Loucy (cell line): ENCODE measurements around the gene PRKAG3.

Source experiments
- H2AFZ ChIP-seq: fragments of 200-600 bp; sonication (generic); 2 replicates; pipeline ENCODE4 v1.6.0; 2016; ENCODE audit warnings: antibody characterized with exemption, mild to moderate bottlenecking, low read length, moderate library complexity
- H3F3A ChIP-seq: fragments of 200-600 bp; 2 replicates; pipeline ENCODE4 v1.6.0; 2016; ENCODE audit warnings: antibody characterized with exemption, low read depth, mild to moderate bottlenecking
- H3K27me3 ChIP-seq: fragments of 200-600 bp; sonication (generic); 2 replicates; pipeline ENCODE4 v1.6.1; 2014; ENCODE audit warnings: low read length, mild to moderate bottlenecking; ENCODE audit not compliant: insufficient read depth, poor library complexity, severe bottlenecking
- H3K36me3 ChIP-seq: fragments of 200-600 bp; sonication (generic); 2 replicates; pipeline ENCODE4 v1.6.1; 2016; ENCODE audit warnings: low read length; ENCODE audit not compliant: insufficient read depth
- H3K4me1 ChIP-seq: fragments of 200-600 bp; sonication (generic); 2 replicates; pipeline ENCODE4 v1.5.1; 2014; ENCODE audit warnings: low read length, mild to moderate bottlenecking; ENCODE audit not compliant: insufficient read depth, poor library complexity, severe bottlenecking
- H3K4me2 ChIP-seq: fragments of 200-600 bp; sonication (generic); 2 replicates; pipeline ENCODE4 v1.6.0; 2014; ENCODE audit warnings: antibody characterized with exemption, low read length, low read depth, mild to moderate bottlenecking; ENCODE audit not compliant: poor library complexity, severe bottlenecking
- H3K4me3 ChIP-seq: fragments of 200-600 bp; sonication (generic); 2 replicates; pipeline ENCODE4 v1.5.1; 2014; ENCODE audit warnings: low read length, mild to moderate bottlenecking, mixed read lengths; ENCODE audit not compliant: poor library complexity, severe bottlenecking
- H3K79me2 ChIP-seq: fragments of 200-600 bp; sonication (generic); 2 replicates; pipeline ENCODE4 v1.6.1; 2014; ENCODE audit warnings: low read length; ENCODE audit not compliant: insufficient read depth
- H3K9ac ChIP-seq: fragments of 200-600 bp; sonication (generic); 2 replicates; pipeline ENCODE4 v1.6.0; 2014; ENCODE audit warnings: mild to moderate bottlenecking, low read depth, low read length, moderate library complexity; ENCODE audit not compliant: poor library complexity, severe bottlenecking
- H3K9me2 ChIP-seq: fragments of 200-600 bp; sonication (generic); replicated peaks from 2 replicates; pipeline ENCODE4 v1.6.1; 2016; ENCODE audit warnings: low read depth, low read length, mixed read lengths
- H3K9me3 ChIP-seq: fragments of 200-600 bp; sonication (generic); 2 replicates; pipeline ENCODE4 v1.6.1; 2014; ENCODE audit warnings: mild to moderate bottlenecking, antibody characterized with exemption, low read length, low read depth; ENCODE audit not compliant: insufficient read depth
- H4K20me1 ChIP-seq: fragments of 200-600 bp; sonication (generic); 2 replicates; pipeline ENCODE4 v1.6.0; 2014; ENCODE audit warnings: antibody characterized with exemption, low read length, mild to moderate bottlenecking; ENCODE audit not compliant: insufficient read depth, poor library complexity, severe bottlenecking
- EZH2phosphoT487 ChIP-seq: fragments of 200-600 bp; IDR thresholded peaks from 2 replicates; pipeline ENCODE4 v1.6.1; 2018; ENCODE audit warnings: antibody characterized with exemption, mild to moderate bottlenecking, moderate library complexity, borderline replicate concordance
- TF ChIP-seq, protein P1 (sequence below): fragments of 200-600 bp; sonication (generic); conservative IDR thresholded peaks from 2 replicates; pipeline ENCODE4 v1.5.1; 2014; ENCODE audit warnings: mild to moderate bottlenecking, antibody characterized with exemption, low read length

Gene PRKAG3

DNA sequence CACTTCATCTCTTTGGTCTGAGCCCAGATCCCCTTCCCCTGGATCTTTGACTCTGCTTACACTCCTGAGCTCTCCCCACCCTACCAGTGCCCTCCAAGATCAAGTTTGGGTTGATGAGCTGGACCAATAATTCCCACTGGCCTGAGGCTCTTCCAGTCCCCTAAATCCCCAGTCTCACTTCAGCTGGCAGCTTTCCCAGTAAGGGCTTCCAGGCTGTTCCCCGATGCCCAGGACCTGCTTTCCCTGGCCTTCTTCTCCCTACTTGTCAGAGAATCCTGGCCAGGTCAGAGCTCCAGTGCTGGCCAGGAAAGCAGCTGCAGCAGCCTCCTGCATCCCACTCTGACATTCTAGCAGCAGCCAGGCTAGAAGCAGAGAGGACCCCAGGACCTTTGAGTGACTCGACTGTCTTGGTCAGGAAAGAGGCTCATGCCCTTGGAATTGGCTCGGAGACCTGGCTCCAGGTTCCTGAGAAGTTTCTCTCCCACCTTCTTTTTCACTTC is 31.5 kb upstream of the PRKAG3 start:
- Histone ChIP-seq H3F3A (no peaks in the 10 kb centered on the region), H4K20me1 (no peaks in the 10 kb centered on the region), H3K4me1 (no peaks in the 10 kb centered on the region), H2AFZ (no peak overlapping the region), H3K4me3 (no peak overlapping the region), H3K79me2 (no peaks in the 10 kb centered on the region), H3K36me3 (no peaks in the 10 kb centered on the region), H3K4me2 (no peak overlapping the region), H3K9me3 (no peaks in the 10 kb centered on the region), H3K27me3 (peaks cover 6% of the 10 kb centered on the region), H3K9ac (no peak overlapping the region), H3K9me2 (no peaks in the 10 kb centered on the region)
- TF ChIP-seq, protein P1, sequence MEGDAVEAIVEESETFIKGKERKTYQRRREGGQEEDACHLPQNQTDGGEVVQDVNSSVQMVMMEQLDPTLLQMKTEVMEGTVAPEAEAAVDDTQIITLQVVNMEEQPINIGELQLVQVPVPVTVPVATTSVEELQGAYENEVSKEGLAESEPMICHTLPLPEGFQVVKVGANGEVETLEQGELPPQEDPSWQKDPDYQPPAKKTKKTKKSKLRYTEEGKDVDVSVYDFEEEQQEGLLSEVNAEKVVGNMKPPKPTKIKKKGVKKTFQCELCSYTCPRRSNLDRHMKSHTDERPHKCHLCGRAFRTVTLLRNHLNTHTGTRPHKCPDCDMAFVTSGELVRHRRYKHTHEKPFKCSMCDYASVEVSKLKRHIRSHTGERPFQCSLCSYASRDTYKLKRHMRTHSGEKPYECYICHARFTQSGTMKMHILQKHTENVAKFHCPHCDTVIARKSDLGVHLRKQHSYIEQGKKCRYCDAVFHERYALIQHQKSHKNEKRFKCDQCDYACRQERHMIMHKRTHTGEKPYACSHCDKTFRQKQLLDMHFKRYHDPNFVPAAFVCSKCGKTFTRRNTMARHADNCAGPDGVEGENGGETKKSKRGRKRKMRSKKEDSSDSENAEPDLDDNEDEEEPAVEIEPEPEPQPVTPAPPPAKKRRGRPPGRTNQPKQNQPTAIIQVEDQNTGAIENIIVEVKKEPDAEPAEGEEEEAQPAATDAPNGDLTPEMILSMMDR = no peak
- no peak for TF ChIP-seq EZH2phosphoT487

DNA sequence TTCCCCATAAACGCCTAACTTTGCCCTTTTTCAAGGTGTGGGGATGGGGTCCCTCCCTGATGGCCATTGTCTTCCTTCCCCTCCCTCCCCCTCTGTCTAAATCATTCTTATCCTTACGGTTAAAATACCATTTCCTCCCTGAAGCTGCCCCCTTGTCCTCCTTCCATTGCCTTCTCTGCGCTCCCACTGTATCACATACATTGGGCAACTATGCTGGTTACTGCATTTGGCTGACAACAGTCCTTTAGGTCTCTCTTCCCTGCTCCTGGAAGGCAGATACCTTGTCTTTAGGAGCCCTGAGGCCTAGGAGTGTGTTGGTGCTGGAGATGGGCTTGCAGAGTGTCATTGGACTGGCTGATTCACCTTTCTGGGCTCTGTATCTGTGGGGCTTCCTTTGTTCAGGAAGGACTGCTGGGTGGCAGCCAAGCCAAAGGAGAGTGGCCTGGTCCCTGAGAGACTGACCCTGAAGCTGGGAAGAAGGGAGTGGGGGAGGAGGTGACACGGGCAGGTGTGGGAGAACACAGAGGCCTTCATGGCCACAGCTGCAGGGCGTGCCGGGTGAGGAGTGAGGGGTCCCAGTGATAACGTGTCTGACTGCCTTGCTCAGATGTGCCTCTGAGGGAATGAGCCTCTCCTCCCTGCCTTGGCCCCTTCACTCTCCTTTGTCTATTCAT is 30.2 kb upstream of the PRKAG3 start:
- no peaks in the 10 kb centered on the region for H3K9me2 ChIP-seq
- TF ChIP-seq EZH2phosphoT487 = no peak
- TF ChIP-seq, protein P1 = no peak

DNA sequence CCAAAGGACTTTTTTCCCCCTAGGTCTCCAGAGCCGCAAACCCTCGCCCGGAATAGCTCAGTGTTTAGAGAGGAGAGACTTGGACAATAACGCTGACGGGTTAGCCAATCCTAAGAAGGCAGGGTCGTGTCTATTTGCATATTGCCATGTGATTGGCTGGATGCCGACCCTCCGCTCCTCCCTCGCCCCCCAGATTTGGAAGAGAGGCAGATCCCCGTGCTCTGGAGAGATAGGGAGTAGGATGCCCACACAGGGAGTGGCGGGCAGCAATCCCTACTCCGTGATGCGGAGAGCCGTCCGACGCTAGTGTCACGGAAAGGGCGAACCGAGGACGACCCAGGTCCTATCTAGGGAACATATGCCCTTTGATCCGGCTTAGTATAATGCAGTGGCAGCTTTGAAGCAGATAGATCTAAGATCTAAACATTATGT is 29.4 kb upstream of the PRKAG3 start:
- H3K4me2 ChIP-seq = no peak overlapping the region
- no peaks in the 10 kb centered on the region for H3K36me3 ChIP-seq
- no peaks in the 10 kb centered on the region for H3K79me2 ChIP-seq
- TF ChIP-seq, protein P1 = no peak
- no peak for TF ChIP-seq EZH2phosphoT487
- no peak overlapping the region for H2AFZ ChIP-seq
- no peak overlapping the region for H3K4me3 ChIP-seq
- no peaks in the 10 kb centered on the region for H4K20me1 ChIP-seq
- H3K9me3 ChIP-seq = no peaks in the 10 kb centered on the region
- H3K9ac ChIP-seq = no peak overlapping the region
- H3K9me2 ChIP-seq = no peaks in the 10 kb centered on the region
- H3K27me3 ChIP-seq = peaks cover 6% of the 10 kb centered on the region
- H3F3A ChIP-seq = no peaks in the 10 kb centered on the region
- H3K4me1 ChIP-seq = peaks cover 9% of the 10 kb centered on the region

More for the DNA sequence above, 30.2 kb upstream of the PRKAG3 start:
- no peak overlapping the region for H2AFZ ChIP-seq
- H3K36me3 ChIP-seq = no peaks in the 10 kb centered on the region
- no peaks in the 10 kb centered on the region for H3K79me2 ChIP-seq
- no peak overlapping the region for H3K9ac ChIP-seq
- H4K20me1 ChIP-seq = no peaks in the 10 kb centered on the region
- H3K4me2 ChIP-seq = no peak overlapping the region
- no peaks in the 10 kb centered on the region for H3F3A ChIP-seq
- no peaks in the 10 kb centered on the region for H3K9me3 ChIP-seq
- H3K4me3 ChIP-seq = no peak overlapping the region
- peaks cover 2% of the 10 kb centered on the region for H3K4me1 ChIP-seq
- peaks cover 6% of the 10 kb centered on the region for H3K27me3 ChIP-seq
